HG03108 (cell line): ENCODE results near the gene CORIN.

Experiments
- ATAC-seq: cut with Tn5 transposase; IDR thresholded peaks from one replicate; pipeline ENCODE4 v1.9.1; 2021; ENCODE audit warnings: moderate library complexity; ENCODE audit not compliant: unreplicated experiment

Gene CORIN

GRCh38 chr4:47836641-47837093 is 1.2 kb downstream of the CORIN start:
- ATAC-seq, result peak; percentile 71

- no peak for ATAC-seq
Measured at GRCh38 chr4:47835494-47835893, 2.4 kb downstream of the CORIN start.

- ATAC-seq, result no peak
Measured at GRCh38 chr4:47831026-47831679, 6.7 kb downstream of the CORIN start.

GRCh38 chr4:47830265-47831025 is 7.4 kb downstream of the CORIN start:
- no peak for ATAC-seq

- no peak for ATAC-seq
Measured at GRCh38 chr4:47829438-47829837, 8.4 kb downstream of the CORIN start.

GRCh38 chr4:47827343-47828047 is 10.4 kb downstream of the CORIN start:
- ATAC-seq, result no peak

- no peak for ATAC-seq
Measured at GRCh38 chr4:47824840-47825239, 13.0 kb downstream of the CORIN start.

- no peak for ATAC-seq
Measured at GRCh38 chr4:47819178-47819577, 18.7 kb downstream of the CORIN start.

- no peak for ATAC-seq
Measured at GRCh38 chr4:47817275-47817674, 20.6 kb downstream of the CORIN start.

GRCh38 chr4:47816748-47817147 is 21.1 kb downstream of the CORIN start:
- ATAC-seq, result no peak

GRCh38 chr4:47814618-47815295 is 23.1 kb downstream of the CORIN start:
- no peak for ATAC-seq

- ATAC-seq, result no peak
Measured at GRCh38 chr4:47809654-47810203, 28.1 kb downstream of the CORIN start.

GRCh38 chr4:47804598-47804997 is 33.3 kb downstream of the CORIN start:
- ATAC-seq, result no peak

GRCh38 chr4:47801481-47802002 is 36.3 kb downstream of the CORIN start:
- ATAC-seq, result no peak

- no peak for ATAC-seq
Measured at GRCh38 chr4:47798165-47798564, 39.7 kb downstream of the CORIN start.

- no peak for ATAC-seq
Measured at GRCh38 chr4:47791965-47792364, 45.9 kb downstream of the CORIN start.

- no peak for ATAC-seq
Measured at GRCh38 chr4:47790105-47790504, 47.8 kb downstream of the CORIN start.

GRCh38 chr4:47788126-47788525 is 49.7 kb downstream of the CORIN start:
- ATAC-seq, result no peak

- ATAC-seq, result peak; percentile 72
Measured at GRCh38 chr4:47786958-47787370, 50.9 kb downstream of the CORIN start.

- ATAC-seq, result no peak
Measured at GRCh38 chr4:47785153-47785552, 52.7 kb downstream of the CORIN start.

GRCh38 chr4:47784222-47784621 is 53.6 kb downstream of the CORIN start:
- ATAC-seq, result no peak
